UCSD-AML1 (cell line): ENCODE data around the gene NTSR1.
A peak's percentile ranks its signal among the peaks of the same experiment; 100 is the strongest.

ENCODE experiments used
- DNase-seq: peaks from one replicate; lab custom pipeline; 2025; ENCODE audit not compliant: unreplicated experiment; lab: John Stamatoyannopoulos, UW

The NTSR1 gene

GRCh38 chr20:62738025-62738881, 29.6 kb downstream of the NTSR1 start:
- no peak for DNase-seq

GRCh38 chr20:62739067-62739466, 30.4 kb downstream of the NTSR1 start:
- no peak for DNase-seq

- DNase-seq = peak; percentile 67
Measured at GRCh38 chr20:62739581-62740285, 31.1 kb downstream of the NTSR1 start.

GRCh38 chr20:62740286-62741141, 31.9 kb downstream of the NTSR1 start:
- DNase-seq = peak; percentile 85

- no peak for DNase-seq
Measured at GRCh38 chr20:62741191-62741691, 32.6 kb downstream of the NTSR1 start.

- no peak for DNase-seq
Measured at GRCh38 chr20:62741701-62742491, 33.3 kb downstream of the NTSR1 start.

- DNase-seq = no peak
Measured at GRCh38 chr20:62742550-62742949, 33.9 kb downstream of the NTSR1 start.

GRCh38 chr20:62742979-62743776, 34.5 kb downstream of the NTSR1 start:
- no peak for DNase-seq

GRCh38 chr20:62743777-62744317, 35.2 kb downstream of the NTSR1 start:
- no peak for DNase-seq

GRCh38 chr20:62744741-62745191, 36.1 kb downstream of the NTSR1 start:
- DNase-seq = no peak

- no peak for DNase-seq
Measured at GRCh38 chr20:62745279-62745951, 36.8 kb downstream of the NTSR1 start.

- DNase-seq = no peak
Measured at GRCh38 chr20:62745952-62746288, 37.3 kb downstream of the NTSR1 start.

GRCh38 chr20:62748311-62748710, 39.7 kb downstream of the NTSR1 start:
- DNase-seq = no peak

GRCh38 chr20:62749851-62750445, 41.3 kb downstream of the NTSR1 start:
- DNase-seq = no peak

- DNase-seq = no peak
Measured at GRCh38 chr20:62751551-62752150, 43.0 kb downstream of the NTSR1 start.

- DNase-seq = no peak
Measured at GRCh38 chr20:62752181-62752670, 43.6 kb downstream of the NTSR1 start.

GRCh38 chr20:62752671-62753501, 44.2 kb downstream of the NTSR1 start:
- DNase-seq = no peak
